ENCODE data around the gene TFDP1.

- TF ChIP-seq CTCF (IDR thresholded peaks at IDR 0.05) = no peak
- TF ChIP-seq POLR2A (IDR thresholded peaks at IDR 0.05) = no peak
- TF ChIP-seq POLR2AphosphoS5 (IDR thresholded peaks at IDR 0.05) = no peak
Observed at GRCh38 chr13:113654591-113655345, 70.2 kb downstream of the TFDP1 start.
